GM19467 (cell line): Measurements from ENCODE around the gene LRFN4.
"Not testable (repeated sequence)": the region's sequence is repeated elsewhere in the genome, so short reads cannot be mapped to it uniquely, and the experiment has no call there.

Experiments
- ATAC-seq: cut with Tn5 transposase; IDR thresholded peaks from one replicate; pipeline ENCODE4 v1.9.1; 2021; ENCODE audit warnings: mild to moderate bottlenecking, moderate library complexity; ENCODE audit not compliant: unreplicated experiment

LRFN4 gene

DNA sequence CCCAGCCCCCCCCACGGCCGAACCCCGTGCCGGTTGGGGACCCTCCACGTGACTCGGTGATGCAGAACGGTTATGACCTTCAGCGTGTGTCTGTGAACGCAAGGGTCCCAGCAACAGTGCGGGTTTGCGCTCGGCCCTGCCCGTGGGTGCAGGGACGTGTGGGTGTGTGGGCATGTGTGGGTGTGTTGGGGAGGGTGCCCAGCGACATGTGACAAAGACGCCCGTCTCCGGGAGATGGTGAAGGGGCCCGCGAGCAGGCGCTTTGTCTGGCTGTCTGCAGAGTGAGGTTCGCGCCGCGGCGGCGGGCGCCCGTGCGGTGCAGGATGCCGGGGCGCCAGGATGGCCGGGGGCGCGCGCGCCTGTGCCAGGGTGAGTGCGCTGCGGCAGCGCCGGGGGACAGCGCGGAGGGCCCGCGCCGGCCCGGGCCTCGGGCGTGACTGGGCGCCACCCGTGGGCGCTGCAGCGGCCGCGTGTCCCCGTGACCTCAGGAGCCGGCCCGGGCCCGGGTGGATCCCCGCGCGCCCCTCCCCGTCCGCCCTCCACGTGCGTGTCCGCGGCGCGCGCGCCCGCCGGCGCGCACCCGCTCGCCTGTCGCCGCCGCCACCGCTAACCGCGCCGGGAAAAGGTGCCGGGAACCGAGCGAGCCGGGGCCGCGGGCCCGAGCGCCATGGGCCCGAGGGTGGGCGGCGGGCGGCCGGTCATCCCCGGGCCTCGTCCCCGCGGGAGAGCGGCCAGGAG, at the start of gene LRFN4:
Gene LRFN4, plus strand, starts transcription at position 569 of the 738 bp plus-strand sequence. CDS start 681 bp downstream, outside the sequence.
- peak; percentile 27 for ATAC-seq

DNA sequence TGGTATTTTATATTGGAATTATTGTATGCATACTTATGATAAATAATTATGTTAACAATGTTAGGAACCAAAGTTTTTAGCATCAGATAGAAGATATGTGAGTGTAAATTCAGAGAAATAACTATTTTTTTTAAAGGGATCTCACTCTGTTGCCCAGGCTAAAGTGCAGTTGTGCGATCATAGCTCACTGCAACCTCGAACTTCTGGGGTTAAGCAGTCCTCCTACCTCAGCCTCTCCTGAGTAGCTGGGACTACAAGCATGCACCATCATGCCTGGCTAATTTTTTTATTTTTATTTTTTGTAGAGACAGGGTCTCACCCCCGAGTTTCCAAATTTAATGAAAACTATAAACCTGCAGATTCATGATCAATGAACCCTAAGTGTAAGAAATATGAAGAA, 47.3 kb upstream of the LRFN4 start:
- no peak for ATAC-seq

DNA sequence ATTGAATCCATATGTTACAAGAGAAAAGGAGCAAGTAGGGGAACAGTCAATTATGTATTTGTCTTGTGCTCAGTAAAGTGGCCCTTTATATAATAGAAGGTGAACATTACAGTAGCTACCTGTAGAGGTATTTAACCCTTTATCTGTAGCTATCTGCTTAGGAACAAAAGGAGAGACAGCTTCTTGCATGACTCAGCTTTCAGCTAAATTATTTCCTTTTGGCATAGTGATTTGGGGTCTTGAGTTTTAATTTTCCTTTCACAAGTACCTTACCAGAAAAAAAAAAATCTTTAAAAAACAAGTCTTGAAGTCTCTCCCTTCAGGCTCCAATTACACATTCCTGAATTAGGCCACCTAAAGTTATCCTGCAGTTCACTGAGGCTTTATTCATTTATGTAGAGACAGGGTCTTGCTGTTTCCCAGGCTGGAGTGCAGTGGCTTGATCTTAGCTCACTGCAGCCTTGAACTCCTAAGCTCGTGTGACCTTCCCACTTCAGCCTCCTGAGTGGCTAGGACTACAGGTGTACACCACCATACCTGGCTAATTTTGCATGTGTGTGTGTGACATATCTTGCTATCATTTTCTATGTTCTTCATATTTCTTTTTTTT, 46.2 kb upstream of the LRFN4 start:
- no peak for ATAC-seq

DNA sequence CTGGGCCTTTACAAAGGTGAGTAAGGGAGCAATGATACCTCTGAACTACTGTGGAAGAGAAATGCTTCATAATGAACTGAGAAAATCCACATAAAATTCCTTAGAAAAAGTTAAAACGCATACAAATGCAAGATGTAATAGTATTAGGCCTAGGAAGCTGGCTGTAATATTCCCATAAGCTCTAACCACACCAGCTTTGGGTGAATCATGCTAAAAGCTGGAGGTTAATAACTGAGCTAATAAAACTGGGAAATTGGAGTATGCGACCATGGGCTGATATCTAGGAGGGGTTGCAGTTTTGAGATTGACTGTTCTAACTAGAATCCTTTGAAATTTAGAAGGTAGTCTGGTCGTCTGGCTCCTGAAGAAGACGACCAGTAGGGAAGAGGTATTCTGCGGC, 42.2 kb upstream of the LRFN4 start:
- no peak for ATAC-seq

DNA sequence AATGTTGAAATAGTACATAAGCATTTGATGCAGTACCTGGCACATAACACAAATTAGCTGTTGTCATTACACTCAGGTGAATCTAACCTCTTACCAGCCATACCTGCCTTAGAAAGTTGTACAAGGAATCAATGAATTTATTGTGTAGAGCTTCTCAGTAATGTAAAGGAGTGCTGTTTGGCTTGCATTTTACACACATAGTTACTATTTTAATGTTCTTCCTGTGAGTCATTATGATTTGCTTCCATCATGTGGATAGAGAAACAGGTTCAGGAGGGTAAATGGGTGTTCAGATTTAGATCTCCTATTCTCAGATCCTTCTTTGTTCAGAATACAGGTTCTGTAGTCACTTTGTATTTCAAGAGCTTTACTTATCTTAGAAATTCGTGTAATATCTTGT, 41.2 kb upstream of the LRFN4 start:
- ATAC-seq, result no peak

DNA sequence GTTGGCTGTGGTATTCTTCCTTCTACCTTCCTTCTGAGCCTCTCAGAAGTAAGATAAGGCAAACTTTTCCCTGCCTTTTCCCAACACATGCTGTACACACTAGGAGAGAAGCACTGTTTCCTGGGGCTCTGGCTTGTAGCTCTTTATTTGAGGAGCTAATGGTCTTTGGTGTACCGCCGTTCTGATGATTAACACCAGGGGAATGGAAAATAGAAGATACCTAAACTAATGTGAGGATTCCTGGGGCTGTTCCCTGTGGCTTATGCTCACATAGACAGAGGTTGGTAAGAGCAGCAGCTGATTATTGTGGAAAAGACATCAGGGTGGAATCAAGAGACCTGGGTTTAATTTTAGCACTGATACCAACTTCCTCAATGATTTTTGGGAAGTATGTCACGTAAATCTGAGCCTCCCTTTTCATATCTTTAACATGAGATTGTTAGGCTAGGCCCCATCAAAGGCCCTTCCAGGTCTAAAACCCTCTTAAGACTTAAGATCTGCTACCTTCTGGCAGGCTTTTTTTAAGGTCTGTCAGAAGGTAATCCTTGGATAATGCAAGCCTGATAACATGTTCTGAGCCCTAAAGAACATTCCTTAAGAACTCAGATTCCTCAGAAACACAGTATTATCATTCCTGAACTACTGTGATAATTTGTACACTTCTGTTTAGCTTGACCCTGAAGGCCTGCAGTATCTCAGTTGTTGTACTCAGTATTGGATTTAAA, 38.5 kb upstream of the LRFN4 start:
- no peak for ATAC-seq

DNA sequence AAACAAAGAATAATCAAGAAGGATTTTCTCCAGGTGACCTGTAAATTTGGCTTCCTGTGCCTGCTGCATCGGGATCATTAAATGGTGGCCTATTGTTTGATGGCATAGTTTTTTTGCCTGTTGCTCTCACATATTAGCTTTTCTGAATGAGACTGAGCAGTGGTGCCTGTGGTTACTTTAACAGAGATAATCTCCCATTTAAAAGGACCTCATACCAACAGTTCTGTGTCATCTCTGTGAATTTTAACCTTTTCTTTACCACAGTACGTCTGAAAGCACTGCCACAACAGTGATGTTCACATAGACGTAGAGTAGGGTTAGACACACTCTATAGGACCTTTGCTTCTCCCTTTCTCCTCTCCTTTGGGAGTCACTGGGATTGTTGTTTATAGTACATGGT, 36.5 kb upstream of the LRFN4 start:
- no peak for ATAC-seq

DNA sequence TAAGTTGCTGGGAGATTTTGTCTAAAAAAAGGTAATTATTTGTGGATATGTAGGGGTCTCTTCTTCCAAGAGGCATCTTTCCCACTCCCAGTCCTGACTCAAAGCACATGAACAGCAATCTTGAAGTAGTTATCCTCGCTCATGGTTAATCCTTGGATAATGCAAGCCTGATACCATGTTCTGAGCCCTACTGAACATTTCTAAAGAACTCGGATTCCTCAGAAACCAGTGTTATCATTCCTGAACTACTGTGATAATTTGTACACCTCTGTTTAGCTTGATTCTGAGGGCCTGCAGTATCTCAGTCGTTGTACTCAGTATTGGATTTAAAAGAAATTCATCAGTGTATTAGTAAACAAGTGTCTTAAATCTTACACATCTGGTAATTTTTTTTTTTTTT, 36.0 kb upstream of the LRFN4 start:
- ATAC-seq, result no peak

DNA sequence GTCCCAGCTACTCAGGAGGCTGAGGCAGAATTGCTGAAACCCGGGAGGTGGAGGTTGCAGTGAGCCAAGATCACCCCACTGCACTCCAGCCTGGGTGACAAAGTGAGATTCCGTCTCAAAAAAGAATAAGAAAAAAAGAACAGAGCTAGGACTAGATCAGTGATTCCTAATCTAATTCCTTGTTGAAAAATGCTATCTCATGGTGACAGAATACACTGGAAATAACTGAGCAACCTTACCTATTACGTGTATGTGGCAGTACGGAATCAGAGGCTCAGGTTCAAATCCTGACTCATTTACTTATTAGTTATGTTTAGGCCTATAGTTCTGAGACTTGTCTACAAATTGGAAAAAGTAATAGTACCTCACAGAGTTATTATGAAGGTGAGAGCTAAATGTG, 33.2 kb upstream of the LRFN4 start:
- ATAC-seq, result no peak

DNA sequence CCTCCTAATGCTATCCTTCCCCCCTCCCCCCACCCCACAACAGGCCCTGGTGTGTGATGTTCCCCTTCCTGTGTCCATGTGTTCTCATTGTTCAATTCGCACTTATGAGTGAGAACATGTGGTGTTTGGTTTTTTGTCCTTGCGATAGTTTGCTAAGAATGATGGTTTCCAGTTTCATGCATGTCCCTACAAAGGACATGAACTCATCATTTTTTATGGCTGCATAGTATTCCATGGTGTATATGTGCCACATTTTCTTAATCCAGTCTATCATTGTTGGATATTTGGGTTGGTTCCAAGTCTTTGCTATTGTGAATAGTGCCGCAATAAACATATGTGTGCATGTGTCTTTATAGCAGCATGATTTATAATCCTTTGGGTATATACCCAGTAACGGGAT, 32.3 kb upstream of the LRFN4 start:
- ATAC-seq, result not testable (repeated sequence)

DNA sequence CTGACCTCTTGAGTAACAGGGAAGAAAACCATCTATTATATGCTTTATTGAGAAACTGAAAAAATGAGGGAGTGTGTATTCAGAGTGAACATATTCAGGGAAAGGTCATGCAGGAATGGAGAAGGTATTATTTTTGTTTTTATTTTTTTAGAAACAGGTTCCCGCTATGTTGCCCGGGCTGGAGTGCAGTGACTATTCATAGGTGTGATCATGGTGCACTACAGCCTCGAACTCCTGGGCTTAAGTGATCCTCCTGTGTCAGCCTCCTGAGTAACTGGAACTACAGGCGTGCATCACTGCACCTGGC, 22.4 kb upstream of the LRFN4 start:
- no peak for ATAC-seq

DNA sequence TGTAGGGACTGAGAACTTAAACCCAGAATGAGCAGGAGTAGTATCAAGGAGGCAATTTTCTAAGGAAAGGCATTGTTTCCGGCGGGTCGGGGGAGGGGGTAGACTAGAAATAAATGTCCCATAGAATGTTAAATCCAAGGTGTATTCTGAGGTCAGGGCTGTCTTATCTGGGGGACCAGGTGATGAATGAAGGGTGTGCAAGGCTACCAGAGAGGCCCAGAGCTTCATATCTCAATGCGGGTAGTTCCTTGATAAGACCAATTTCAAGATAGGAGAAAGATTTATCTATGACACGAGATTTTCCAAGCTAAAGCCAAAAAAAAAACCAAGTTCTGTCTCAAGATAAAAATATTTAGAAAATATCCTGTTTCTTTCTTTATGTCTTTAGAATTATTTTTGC, 21.9 kb upstream of the LRFN4 start:
- ATAC-seq, result no peak

DNA sequence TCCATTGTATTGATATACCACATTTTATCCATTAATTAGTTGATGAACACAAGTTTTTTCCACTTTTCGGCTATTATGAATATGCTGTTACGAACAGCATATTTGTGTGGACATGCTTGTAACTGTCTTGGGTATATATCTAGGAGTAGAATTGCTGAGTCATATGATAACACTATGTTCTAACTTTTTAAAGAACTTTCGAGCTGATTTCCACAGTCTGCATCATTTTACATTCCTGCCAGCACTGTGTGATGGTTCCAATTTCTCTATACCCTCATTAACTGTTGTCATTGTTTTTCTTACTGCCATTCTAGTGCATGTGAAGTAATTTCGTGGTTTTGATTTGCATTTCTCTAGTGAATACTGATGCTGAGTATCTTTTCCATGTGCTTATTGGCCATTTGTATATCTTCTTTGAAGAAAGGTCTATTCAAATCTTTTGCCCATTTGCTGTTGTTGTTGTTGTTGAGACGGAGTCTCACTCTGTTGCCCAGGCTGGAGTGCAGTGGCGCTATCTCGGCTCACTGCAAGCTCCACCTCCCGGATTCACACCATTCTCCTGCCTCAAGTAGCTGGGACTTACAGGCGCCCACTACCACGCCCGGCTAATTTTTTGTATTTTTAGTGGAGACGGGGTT, 21.0 kb upstream of the LRFN4 start:
- no peak for ATAC-seq

DNA sequence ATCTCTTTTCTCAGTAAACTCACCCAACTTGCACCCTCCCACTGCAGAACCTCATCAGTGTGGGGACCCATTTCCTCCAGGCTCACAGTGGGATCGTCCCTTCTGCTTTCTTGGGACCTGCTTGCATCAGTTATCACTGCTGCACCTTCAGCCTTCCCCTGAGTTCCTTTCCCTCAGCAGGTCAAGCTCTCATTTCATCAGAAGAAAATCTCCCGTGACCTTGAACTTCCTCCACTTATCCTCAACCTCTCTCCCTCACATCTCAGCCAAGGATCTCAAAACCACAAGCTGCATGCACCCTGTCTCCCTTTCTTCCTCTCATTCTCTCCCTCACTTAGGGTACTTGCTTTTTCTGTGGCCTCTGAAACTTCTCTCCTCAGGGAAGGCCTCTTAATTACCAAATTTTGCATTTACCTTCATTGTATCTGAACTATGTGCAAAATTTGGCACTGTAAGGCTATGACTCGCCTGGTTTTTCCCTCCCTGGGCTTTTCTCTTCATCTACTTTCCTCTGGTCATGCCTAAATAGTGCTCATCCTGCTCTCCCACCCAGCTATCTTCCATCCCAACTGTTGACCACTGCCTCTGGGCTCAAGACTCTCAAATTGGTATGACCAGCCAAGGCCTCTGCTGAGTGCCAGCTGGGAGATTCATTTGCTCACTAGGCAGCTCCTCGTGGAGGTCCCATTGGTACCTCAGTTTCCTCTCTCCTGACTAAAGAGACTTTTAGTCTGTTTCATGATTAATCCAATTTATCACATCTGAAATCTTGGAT, 16.4 kb upstream of the LRFN4 start:
- ATAC-seq, result no peak

DNA sequence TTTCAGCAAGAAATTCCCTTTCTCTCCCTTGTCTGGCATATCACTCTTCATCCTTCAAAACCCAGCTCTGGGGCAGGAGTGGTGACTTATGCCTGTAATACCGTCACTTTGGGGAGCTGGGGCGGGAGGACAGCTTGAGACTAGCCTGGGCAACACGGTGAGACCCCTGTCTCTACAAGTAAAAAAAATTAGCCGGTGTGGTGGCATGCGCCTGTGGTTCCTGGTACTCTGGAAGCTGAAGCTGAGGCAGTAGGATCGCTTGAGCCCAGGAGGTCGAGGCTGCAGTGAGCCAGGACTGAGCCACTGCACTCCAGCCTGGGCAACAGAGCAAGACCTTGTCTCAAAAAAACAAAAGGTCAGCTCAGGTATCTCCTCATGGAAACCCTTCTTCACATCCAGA, 15.0 kb upstream of the LRFN4 start:
- no peak for ATAC-seq

DNA sequence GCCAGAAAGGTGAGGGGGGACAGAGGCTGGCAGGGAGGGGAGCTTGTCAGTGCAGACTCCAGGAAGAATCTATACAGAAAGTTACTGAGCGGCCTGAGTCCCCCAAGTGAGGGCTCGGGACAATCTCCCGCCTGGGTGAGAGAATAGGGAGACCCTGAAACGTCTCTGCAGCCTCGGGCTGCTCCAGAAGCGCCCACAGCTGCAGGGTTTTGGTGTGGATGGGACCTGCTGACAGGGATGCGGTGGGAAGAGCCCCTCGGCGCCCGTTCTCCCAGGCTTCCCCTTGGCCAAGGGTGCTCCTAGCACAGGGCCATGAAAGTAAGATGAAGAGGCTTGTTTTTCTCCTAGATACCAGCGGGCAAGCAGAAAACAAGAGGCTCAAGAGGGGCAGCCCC, 14.4 kb upstream of the LRFN4 start:
- ATAC-seq, result peak; percentile 3

DNA sequence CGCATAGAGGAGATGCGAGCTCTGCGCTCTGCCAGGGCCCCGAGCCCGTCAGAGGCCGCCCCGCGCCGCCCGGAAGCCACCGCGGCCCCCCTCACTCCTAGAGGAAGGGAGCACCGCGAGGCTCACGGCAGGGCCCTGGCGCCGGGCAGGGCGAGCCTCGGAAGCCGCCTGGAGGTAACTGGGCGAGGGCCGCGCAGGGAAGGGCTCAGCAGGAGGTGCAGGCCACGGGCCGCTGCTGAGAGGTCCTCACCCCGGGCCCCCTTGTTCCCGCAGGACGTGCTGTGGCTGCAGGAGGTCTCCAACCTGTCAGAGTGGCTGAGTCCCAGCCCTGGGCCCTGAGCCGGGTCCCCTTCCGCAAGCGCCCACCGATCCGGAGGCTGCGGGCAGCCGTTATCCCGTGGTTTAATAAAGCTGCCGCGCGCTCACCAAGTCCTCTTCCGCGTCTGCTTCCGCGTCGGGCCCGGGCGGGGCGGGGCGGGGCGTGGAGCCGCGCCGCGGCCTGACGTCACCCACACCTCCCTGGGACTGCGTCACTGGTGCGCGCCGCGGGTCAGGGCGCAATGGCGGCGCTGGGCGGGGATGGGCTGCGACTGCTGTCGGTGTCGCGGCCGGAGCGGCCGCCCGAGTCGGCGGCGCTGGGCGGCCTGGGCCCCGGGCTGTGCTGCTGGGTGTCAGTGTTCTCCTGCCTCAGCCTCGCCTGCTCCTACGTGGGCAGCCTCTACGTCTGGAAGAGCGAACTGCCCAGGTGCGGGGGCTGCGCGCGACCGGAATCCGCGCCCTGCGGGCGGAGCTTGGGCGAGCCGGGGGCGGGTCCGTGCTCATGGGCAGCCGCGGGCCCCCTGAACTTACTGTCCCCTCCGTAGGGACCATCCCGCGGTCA, 13.7 kb upstream of the LRFN4 start, which contains the start of gene RCE1:
Gene RCE1, plus strand, starts transcription at position 546 of the 880 bp plus-strand sequence. Its CDS starts 15 bp downstream, at position 561.
- peak; percentile 68 for ATAC-seq

DNA sequence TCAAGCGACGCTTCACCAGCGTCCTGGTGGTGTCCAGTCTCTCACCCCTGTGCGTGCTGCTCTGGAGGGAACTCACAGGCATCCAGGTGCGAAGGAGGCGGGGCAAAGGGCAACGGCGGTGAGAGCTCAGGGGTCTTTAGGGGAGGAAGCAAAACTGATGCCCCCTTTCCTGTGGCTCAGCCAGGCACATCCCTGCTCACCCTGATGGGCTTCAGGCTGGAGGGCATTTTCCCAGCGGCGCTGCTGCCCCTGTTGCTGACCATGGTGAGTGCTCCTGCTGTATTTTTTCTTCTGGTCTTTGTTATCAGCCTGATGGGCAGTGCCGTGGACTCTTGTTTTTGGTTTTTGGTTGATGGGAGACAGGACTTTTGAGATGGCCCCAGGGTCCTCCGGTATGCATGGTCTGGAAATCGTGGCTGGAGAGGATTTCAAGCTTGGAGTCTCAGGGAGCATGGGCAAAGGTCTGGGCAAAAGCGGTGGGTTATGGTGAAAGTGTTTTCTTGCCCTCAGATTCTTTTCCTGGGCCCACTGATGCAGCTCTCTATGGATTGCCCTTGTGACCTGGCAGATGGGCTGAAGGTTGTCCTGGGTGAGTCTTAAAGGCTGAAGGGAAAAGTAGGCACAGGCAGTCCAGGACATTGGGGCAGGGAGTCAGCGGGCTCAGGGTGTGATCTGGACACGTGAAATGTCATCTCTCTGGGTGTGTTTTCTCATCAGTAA, 12.9 kb upstream of the LRFN4 start:
- peak; percentile 8 for ATAC-seq

DNA sequence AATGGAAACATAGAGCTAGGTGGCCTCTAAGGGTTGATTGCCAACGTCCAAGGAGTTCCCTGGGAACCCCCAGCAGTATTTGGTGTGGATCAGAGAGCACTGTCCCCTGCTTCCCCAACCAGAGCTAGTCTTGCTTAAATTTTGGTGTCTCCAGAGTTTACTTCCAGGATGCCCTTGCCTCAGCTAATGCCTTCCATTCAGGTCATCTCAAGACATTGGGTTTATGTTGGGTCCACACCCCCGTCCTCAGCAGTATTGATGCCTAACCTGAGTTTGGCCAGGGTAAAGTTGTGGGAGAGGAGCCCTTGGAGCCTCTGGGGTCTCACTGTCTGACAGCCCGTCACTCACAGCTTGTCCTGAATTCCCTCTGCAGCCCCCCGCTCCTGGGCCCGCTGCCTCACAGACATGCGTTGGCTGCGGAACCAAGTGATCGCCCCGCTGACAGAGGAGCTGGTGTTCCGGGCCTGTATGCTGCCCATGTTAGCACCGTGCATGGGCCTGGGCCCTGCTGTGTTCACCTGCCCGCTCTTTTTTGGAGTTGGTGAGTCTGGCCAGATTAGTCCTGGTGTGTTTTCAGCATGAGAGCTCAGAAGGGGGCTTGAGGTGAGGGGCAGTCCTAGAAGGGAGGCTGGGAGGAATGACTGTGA, 12.2 kb upstream of the LRFN4 start:
- no peak for ATAC-seq
